ENCODE results near the gene SERPINE1. TPM values are rescaled to one million over a fixed set of nuclear protein-coding genes. Genes with fewer than 3 reads are reported as not detected.

SERPINE1 gene
- total and polyA plus RNA-seq, 2 of the 13 experiments (the other 11 are each of a cell fraction or from before 2014, with no cell fraction given): 21.2 to 1,576 TPM

DNA sequence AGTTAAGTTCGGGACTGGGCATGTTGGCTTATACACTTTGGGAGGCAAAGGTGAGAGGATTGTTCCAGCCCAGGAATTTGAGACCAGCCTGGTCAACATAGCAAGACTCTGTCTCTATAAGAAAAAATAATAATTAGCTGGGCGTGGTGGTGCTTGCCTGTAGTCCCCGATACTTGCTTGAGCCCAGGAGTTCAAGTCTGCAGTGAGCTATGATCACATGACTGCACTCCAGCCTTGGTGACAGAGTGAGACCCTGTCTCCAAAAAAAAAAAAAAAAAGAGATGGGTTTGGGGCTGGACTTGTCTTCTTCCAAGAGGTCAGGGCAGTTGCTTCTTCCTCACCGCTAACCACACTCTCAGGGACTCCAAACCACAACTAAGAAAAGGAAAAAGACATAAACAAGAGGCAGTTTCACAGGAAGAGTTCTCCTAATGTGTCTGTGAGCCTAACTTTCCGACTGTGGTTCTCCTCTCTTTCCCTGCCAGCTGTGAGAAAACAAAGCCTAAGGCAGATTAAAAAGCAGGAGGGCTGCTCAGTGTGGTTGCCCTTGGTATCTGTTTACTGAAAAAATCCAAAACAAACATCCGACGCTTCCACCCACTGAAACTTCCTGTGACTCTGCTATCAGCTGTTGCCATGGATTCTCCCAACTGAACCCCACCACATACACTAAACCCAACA is 2.4 kb upstream of the SERPINE1 start (continued):
- TF ChIP-seq, protein P1, sequence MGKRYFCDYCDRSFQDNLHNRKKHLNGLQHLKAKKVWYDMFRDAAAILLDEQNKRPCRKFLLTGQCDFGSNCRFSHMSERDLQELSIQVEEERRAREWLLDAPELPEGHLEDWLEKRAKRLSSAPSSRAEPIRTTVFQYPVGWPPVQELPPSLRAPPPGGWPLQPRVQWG (CRISPR knock-in tag; IDR thresholded peaks at IDR 0.05; ENCODE audit: borderline replicate concordance, low read depth): no peak
- TF ChIP-seq HNRNPH1 (optimal IDR thresholded peaks at IDR 0.05; ENCODE audit: low read depth, low read length) (no peak), ZNF317 (CRISPR knock-in tag; IDR thresholded peaks at IDR 0.05) (0 out of 2 replicates have a peak, but pooled peaks have one; percentile 27), MBD4 (IDR thresholded peaks at IDR 0.05; ENCODE audit: borderline replicate concordance, low read length) (no peak), ZNF570 (CRISPR knock-in tag; IDR thresholded peaks at IDR 0.05; ENCODE audit: borderline replicate concordance) (no peak), MTA3 (CRISPR knock-in tag; IDR thresholded peaks at IDR 0.05) (no peak), LCORL (IDR thresholded peaks at IDR 0.05) (no peak), LCORL (CRISPR knock-in tag; IDR thresholded peaks at IDR 0.05) (peak; percentile 53; the same call in 1 of the 2 replicates), ZNF501 (CRISPR knock-in tag; IDR thresholded peaks at IDR 0.05) (no peak), XBP1 (CRISPR knock-in tag; IDR thresholded peaks at IDR 0.05) (no peak), ELF4 (CRISPR knock-in tag; IDR thresholded peaks at IDR 0.05; ENCODE audit: borderline replicate concordance) (no peak), KLF15 (CRISPR knock-in tag; IDR thresholded peaks at IDR 0.05; ENCODE audit: borderline replicate concordance) (no peak), HNRNPL (IDR thresholded peaks at IDR 0.05; ENCODE audit: low read depth, low read length) (no peak), ZNF451 (CRISPR knock-in tag; IDR thresholded peaks at IDR 0.05) (no peak), ATM (IDR thresholded peaks at IDR 0.05; ENCODE audit: borderline replicate concordance) (no peak), ZNF460 (CRISPR knock-in tag; IDR thresholded peaks at IDR 0.05; ENCODE audit: borderline replicate concordance) (no peak), SALL2 (CRISPR knock-in tag; IDR thresholded peaks at IDR 0.05) (no peak), RXRB (CRISPR knock-in tag; IDR thresholded peaks at IDR 0.05; ENCODE audit: borderline replicate concordance) (peak; percentile 72; the same call in 1 of the 2 replicates), ZNF737 (CRISPR knock-in tag; IDR thresholded peaks at IDR 0.05; ENCODE audit: borderline replicate concordance) (no peak), ATF7-NPFF (CRISPR knock-in tag; IDR thresholded peaks at IDR 0.05; ENCODE audit: low read depth) (no peak), ASH2L (IDR thresholded peaks at IDR 0.05; ENCODE audit: insufficient read length, low read depth, low read length) (no peak)
- TF ChIP-seq, protein P2, sequence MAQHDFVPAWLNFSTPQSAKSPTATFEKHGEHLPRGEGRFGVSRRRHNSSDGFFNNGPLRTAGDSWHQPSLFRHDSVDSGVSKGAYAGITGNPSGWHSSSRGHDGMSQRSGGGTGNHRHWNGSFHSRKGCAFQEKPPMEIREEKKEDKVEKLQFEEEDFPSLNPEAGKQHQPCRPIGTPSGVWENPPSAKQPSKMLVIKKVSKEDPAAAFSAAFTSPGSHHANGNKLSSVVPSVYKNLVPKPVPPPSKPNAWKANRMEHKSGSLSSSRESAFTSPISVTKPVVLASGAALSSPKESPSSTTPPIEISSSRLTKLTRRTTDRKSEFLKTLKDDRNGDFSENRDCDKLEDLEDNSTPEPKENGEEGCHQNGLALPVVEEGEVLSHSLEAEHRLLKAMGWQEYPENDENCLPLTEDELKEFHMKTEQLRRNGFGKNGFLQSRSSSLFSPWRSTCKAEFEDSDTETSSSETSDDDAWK (CRISPR knock-in tag; IDR thresholded peaks at IDR 0.05): no peak
- TF ChIP-seq, protein P3, sequence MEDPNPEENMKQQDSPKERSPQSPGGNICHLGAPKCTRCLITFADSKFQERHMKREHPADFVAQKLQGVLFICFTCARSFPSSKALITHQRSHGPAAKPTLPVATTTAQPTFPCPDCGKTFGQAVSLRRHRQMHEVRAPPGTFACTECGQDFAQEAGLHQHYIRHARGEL (CRISPR knock-in tag; IDR thresholded peaks at IDR 0.05): no peak
- TF ChIP-seq, protein P4, sequence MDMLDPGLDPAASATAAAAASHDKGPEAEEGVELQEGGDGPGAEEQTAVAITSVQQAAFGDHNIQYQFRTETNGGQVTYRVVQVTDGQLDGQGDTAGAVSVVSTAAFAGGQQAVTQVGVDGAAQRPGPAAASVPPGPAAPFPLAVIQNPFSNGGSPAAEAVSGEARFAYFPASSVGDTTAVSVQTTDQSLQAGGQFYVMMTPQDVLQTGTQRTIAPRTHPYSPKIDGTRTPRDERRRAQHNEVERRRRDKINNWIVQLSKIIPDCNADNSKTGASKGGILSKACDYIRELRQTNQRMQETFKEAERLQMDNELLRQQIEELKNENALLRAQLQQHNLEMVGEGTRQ (IDR thresholded peaks at IDR 0.05; ENCODE audit: low read depth, low read length): no peak
- TF ChIP-seq, protein P4 (CRISPR knock-in tag; IDR thresholded peaks at IDR 0.05; ENCODE audit: borderline replicate concordance): peak; percentile 46; the same call in 1 of the 2 replicates
- TF ChIP-seq, protein P5, sequence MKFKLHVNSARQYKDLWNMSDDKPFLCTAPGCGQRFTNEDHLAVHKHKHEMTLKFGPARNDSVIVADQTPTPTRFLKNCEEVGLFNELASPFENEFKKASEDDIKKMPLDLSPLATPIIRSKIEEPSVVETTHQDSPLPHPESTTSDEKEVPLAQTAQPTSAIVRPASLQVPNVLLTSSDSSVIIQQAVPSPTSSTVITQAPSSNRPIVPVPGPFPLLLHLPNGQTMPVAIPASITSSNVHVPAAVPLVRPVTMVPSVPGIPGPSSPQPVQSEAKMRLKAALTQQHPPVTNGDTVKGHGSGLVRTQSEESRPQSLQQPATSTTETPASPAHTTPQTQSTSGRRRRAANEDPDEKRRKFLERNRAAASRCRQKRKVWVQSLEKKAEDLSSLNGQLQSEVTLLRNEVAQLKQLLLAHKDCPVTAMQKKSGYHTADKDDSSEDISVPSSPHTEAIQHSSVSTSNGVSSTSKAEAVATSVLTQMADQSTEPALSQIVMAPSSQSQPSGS (CRISPR knock-in tag; IDR thresholded peaks at IDR 0.05): no peak

Measured in HepG2 (cell line).